HG03469 (cell line): ENCODE measurements around the gene NT5DC3.

Experiments
- ATAC-seq: cut with Tn5 transposase; IDR thresholded peaks from one replicate; pipeline ENCODE4 v1.9.1; 2021; ENCODE audit warnings: mild to moderate bottlenecking, moderate library complexity, moderate number of reproducible peaks; ENCODE audit not compliant: unreplicated experiment

The NT5DC3 gene

DNA sequence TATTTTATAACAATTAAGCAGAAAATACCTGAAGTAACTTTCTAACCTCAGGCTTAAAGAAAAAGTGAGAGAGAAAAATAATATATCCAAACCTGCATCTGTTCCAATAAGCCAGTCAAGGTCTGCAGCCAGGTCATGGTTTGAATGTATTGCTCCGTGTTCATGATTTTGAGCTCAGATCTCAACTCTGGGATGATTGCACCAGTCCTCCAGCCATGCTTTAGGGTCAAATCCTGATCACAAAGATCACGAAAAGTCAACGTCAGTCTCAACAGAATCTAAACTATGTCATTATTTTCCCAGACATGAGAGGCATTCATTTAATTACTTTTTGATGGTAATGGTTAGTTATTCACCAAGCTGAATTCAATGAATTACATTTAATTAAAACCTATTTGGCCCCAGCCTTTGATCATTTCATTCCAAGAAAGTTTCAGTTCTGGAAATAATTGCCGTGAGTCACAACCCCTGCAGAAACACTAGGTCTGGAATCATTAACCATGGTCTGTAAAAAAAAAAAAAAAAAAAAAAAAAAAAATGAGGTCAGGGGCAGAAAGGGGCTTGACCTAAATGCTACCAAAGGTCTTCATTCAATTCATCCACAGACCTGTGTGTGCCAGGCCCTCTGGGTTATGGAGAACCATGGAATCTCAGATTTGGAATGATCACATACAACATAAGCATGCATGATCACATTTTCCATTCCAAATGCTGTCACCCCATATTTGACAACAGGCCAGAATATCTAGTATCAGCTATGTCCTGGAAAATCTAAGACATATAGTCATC is 55.6 kb downstream of the NT5DC3 start:
- no peak for ATAC-seq

DNA sequence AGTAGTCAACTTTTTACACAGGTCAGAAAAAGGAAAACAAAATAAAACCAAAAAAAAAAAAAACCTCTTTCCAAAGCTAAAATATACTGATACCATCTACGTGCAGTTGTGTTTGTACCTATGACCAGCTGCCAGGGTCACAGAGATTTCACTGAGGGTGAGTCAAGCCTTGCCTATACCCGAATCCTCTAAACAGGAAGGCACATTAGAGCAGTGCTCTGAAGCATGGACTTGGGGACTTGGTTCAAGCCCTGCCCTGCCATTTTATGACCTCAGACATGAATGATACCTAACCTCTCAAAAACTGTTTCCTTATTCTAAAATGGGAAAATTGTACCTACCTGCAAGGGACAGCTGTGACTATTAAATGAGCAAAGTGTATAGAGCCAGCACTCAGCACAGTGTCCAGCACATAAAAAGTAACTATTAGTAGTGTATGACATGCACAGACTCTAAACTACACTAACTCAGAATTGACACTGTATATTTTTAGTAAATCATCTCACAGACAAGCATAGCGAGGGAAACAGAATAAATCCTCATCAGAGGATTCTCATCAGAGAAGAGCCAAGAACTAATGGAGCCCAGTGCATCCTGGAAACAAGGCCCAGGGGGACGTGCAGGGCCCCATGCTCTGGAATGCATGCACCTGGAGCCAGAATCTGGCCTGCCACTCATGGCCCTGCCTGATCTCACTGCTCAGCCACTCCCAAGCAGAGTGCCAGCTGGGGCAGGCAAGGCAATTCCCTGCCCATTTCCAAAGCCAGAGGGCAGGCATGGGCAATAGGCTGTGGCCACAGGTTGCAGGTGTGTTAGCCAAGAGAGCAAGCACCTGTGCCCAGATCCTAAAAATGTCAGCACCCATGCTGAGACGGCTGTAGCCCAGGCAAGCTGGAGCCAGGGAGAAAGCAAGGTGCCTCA is 57.0 kb downstream of the NT5DC3 start:
- no peak for ATAC-seq

DNA sequence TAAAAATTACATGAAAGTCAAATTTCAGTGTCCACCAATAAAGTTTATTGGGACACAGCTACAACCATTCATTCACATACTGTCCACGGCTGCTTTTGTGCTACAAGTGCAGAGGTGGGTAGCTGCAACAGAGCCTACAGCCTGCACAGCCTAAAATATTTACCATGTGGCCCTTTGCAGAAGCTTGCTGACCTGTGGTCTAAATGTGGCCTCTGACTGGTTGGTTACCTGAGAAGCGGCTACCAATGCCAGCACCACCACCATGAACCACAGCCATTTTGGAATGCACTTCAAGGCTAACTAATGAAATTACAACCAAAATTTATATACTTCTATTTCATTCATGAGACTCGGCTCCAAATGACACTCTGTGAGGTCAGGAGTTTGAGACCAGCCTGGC is 58.6 kb downstream of the NT5DC3 start:
- ATAC-seq, result no peak

DNA sequence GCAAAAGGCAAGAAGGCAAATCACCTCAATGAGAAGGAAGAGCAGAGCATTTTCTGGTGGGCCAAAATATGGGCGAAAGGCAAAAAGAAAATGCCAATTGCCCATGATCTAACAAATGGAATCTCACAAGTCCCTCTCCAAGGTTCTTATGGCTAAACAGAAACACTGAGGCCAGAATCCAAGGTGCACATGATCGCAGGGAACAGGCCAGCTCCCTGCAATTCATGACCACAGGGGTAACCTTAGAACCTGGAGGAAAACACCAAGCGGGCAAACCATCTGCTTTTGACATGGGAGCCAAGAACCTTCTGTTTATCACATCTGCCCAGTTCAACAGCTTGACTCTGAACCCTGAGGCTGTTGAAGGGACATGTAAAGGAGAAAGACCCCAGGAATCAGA is 60.0 kb downstream of the NT5DC3 start:
- no peak for ATAC-seq

DNA sequence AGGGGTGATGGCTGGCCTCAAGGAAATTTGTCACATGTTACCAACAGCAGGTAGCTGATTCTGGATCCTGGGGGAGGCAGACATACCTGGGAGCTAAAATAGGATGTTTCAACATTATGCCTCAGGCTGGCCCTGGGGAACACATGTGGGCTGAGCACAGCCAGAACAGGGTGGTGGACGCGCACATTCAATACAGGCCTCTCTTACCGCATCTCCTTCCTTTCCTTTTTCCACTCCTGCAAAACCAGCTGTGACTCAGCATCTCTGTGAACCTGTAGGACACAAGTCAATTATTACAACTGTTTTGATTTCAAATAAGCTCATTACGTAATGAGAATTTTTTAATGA is 61.0 kb downstream of the NT5DC3 start:
- no peak for ATAC-seq

DNA sequence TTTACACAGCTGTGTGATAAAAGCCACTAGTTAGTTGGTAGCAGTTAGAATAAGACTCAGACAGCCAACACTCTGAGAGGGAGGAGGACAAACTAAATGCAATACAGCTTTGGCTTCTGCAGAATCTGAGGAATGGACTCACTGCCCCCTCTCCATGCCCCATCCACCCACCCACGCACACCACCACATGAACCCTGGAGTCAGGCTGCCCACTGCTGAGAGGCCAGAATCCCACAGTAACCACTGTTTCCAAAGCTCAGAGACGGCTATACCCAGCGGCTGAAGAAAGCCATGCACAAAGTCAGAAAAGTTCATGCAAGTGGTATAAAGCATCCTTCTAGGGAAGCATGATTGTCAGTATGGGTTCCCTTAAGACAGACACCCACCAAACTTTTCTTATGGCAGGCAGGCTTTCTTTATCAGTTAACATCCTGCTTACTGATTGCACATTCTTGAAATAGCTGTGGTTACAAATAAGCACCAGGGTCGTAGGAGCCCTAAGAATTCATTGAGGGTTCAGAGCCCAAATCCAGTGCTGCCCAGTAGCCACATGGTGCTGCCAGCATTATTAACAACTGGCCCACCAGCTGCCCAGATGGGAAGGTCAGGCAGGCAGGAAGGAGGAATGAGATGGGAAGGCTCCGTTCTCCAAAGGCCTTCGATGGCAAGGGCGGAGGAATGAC is 61.5 kb downstream of the NT5DC3 start:
- no peak for ATAC-seq

DNA sequence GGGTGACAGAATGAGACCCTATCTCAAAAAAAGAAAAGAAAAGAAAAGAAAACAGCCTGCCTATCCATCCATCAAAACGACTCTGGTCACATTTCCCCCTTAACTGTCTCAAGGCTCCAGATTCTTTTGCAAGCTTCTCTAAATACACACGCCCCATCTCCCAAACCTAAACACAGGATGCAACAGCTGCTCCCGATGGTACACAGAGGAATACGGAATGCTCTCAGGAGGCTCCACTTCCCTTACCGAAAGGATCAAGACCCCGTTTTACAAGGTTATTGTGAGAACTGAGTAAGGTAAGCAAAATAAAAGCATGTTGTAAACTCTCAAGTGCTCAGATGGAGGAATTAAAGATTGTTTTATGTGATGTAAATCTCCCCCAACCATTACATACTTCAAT is 62.3 kb downstream of the NT5DC3 start:
- no peak for ATAC-seq

DNA sequence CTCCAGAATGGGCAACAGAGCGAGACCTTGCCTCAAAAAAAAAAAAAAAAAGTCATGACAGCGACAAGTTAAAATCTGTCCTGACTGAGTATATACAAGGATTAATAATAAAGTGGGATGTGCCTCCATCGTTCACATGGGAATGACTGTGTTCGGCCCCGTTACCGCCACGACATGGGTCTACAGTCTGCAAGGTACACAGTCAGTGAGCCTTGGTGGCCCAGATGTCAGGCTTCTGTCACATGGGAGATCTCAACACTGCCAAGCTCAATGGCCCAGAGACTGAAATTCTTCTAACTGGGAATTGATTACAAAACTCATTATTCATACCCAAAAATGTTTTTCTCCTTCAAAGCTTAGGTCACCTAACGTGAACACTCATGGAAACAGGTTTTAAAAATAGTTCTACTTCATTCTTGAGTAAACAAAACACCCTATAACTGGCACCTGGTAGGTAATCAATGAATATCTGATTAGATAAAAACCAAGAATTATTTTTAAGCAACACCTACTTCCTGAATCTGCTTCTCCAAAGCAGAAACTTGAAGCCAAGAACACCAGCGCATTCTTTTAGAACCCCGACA is 66.0 kb downstream of the NT5DC3 start:
- no peak for ATAC-seq

DNA sequence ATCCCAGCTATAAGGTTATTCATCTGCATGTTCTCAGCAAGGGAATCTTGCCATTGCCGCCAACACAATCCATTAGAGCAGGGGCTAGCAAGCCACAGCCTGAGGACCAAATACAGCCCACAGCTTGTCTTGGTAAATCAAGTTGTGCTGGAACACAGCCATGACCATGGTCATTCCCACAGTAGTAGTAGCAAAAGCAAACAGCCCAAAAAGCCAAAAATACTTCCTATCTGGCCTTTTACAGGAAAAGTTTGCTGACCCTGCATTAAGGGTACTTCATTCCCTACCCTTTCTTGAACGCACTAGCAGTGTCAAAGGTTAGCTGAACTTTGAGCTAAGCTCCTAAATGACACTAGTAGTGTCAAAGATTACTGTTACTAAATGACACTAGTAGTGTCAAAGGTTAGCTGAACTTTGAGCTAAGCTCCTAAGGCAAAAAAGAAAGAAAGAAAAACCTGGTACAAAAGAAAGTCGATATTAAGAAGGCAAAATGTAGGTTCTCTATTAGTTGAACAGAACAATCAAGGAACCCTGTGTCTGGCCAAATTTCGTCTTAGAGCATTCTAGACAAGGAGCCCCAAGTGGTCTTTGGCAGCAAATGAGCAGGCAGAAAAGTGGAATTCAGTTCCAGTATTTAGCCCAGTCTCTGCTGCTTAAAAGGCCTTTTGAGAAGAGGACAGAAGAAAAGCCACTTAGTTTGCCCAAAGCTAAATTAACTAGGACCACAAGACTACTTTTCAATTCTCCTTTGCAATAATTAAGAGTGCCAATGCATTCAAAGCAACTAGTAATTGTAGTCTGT is 67.7 kb downstream of the NT5DC3 start:
- no peak for ATAC-seq

DNA sequence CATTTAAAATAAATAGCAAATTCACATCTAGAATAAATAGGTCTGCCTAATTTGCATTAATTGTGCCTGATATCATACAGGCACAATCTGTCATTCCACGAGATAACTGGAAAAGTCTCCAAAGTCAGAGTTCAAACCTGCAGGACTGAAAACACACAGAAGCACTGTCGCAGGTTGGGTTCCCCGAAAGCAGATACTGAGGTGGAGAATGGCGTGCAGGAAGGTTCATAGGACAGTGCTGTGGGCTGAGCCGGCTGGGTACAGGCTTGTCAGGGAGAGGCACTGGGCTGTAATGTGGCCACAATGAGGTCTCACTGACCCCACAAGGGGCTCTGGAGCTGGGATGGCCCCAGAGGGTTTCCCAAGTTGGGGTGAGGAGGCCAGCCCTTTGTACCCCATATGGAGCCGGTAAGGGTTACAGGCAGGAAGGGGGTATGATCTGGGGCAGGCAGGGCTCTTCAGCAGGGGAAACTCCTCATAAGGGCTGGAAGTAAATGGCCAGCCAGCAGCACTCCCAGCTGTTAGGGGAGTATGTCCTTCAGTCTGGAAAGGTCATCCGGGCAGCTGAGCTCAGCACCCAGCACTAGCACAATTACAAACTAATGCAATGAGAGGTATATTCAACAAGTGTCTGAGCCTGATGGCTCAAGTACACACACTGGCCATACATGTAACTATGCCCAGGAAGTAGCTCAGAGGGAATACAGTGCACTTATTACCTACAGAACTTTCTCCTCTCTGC is 68.5 kb downstream of the NT5DC3 start:
- ATAC-seq, result no peak

DNA sequence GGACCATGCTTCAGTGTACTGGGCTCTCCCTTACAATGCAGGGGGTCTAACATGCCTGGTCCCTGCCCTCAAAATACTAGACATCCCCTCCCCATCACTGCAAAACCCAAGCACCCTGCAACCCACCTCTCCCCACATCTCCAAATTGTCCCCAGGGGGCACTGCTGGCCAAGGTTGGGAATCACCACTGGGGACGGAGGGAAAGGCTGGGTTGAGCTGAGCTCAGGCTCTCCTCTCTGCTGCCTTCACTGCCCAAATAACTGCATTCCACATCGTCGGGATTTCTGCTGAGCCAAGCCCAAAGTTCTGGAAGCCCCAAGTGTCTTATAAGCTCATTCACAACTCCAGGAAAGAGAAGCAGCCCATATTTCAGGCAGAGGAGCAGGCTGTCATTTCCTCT is 69.6 kb downstream of the NT5DC3 start:
- no peak for ATAC-seq

DNA sequence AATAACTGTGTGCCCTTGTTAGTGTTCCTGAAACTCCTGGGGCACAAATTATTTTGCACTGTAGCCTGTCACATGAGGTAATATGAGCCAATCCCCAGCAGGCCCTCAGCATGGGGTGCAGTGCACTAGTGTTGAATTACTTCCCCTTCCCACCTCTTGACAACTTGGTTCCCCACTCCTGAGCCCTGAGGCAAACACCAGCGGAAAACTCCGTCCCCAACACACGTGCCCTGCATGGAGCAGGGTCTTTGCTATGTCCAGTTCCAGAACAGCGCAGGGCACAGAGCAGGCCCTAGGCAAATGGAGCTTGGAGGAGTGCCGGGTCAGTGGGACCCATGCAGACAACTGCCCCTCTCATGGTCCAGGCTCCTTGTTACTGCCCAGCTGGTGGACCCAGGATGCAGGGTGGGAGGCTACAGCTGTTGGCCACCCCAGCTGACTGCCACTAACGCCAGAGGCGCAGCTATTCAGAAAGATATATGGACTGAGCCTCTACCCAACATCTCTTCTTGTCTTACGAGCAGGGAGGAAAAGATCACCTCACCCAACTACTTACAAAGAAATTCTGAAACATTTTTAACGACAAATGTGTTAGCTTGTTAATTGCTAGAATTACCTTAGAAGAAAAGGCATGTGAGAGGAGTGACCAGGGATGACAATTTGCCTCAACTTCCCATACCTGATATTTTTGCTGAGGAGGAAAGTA is 71.6 kb downstream of the NT5DC3 start:
- no peak for ATAC-seq

DNA sequence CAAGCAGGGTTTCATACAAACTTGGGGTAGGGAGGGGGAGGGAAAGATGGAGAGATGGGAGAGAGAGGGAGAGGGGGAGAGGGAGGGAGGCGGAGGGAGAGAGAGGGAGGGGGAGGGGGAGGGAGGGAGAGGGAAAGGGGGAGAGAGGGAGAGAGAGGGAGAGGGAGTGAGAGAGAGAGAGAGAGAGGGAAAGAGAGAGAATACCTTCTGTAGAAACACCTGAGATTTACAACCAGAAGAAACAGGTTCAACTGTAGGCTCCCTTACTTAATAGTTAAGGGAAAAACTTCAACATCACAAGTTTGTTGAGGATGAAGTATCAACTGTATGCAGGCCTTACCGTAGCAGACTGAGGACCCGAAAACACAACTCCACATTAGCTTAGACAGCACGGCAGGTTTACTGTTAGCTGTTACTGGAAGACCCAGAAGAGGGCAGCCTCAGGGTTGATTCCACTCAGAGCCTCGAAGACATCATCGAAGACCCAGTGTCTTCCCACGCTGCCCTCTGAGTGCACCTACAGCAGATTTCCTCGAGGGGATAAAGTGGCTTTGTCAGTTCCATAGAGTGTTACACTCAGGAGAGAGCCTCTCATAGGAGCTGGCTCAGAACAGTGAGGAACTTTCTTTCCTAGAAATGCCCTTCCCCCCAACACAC is 72.4 kb downstream of the NT5DC3 start:
- ATAC-seq, result no peak

DNA sequence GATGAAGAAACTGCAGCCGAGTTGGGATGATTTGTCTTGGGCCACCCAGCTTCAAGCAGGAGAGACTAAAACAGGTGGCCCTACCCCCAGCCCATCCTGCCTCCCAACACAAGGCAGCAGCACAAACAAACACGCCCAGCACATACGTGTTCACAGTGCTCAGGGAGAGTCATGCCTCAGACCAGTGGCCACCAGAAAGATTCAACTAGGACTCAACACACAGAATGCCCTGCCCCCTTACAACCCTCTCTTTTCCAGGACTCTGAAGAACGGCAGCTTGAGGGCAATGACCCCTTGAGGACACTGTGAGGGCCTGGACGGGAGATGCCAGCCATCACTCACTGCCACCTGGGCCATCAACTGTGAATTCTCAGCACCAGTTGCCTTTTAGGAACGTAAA is 75.0 kb downstream of the NT5DC3 start:
- no peak for ATAC-seq

DNA sequence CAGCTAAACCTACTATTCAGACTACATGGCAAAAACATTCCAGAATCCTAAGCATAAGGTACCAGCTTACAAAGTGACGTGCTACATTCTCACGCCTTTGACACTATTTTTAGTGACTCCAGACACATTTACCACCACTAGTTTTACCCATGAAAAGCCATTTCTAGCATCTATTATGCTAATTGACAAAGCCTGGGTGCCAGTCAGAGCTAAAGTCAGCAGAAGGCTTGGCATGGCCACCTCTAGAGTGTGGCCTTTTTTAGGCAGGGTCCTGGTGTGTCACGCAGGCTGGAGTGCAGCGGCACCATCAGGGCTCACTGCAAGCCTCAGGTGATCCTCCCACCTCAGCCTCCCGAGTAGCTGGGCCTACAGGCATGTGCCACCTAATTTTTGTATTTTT is 75.7 kb downstream of the NT5DC3 start:
- ATAC-seq, result no peak

DNA sequence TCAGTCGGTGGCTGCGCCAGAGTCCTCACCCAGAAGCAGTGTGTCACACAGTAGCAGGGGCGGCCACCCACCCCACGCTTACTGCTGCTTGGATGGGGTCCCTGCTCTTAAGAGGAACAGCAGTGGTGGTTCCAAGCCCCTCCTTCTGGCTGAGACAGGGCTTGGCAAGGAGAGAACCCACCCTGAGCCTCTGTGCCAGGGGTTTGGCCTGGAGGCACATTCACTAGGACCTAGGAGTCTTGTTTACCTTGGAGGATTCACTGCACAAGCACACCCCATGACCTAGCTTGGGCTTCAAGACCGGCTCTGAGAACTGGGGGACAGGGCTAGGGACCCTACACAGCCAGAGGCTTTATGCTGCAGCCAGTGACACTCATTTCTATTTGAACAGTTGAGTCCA is 78.6 kb downstream of the NT5DC3 start:
- ATAC-seq, result no peak

DNA sequence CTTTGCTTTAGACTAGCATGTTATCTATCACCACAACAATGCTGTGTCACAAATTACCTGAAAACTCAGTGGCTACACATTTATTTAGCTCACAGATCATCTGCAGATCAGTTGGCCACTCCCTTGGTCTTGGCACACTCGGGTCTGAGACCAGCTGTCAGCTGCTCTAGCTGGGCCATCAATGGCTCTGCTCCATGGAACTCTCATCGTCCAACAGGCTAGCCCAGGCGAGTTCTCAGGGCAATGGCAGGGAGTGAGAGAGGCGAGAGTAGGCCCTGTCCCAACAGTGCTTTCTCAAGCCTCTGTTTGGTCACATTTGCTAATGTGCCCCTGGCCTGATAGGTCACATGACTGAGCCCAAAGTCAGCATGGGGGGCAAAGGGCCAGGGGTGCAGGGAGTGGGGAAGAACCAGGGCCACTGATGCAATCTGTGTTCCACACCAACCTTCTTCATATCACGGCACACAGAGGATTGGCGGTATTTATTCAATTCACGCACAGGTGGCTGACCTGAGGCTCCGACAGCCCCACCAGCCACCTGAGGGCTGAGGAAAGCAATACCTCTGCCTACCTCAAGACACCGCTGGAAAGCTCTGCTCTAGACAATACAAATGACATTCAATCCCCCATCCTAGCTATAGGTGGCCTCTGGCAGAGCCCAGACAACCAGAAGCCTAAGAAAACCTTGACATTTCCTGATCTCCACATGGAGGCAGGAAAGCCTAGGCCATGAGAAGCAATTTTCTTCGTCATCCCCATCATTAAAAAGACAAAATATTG is 82.5 kb downstream of the NT5DC3 start:
- ATAC-seq, result no peak

DNA sequence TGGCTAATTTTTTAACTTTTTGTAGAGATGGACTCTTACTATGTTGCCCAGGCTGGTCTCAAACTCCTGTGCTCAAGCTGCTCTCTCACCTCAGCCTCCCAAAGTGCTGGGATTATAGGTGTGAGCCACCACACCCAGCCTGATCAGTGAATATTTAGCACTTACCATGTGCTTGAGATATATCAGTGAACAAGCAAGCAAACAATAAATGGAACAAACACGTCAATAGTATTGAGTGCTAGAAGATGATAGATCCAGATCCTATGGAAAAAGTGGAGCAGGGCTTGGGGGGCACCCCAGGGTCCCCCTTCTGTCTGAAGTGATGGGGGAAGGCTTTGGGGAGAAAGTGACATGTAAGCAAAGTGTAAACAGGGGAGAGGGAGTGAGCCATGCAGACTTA is 83.8 kb downstream of the NT5DC3 start:
- ATAC-seq, result no peak
